GM18517 (cell line): ENCODE data around the gene LYPLA2.

Source experiments
- ATAC-seq: cut with Tn5 transposase; IDR thresholded peaks from one replicate; pipeline ENCODE4 v1.9.1; 2021; ENCODE audit warnings: mild to moderate bottlenecking, moderate library complexity; ENCODE audit not compliant: unreplicated experiment

LYPLA2 gene

DNA sequence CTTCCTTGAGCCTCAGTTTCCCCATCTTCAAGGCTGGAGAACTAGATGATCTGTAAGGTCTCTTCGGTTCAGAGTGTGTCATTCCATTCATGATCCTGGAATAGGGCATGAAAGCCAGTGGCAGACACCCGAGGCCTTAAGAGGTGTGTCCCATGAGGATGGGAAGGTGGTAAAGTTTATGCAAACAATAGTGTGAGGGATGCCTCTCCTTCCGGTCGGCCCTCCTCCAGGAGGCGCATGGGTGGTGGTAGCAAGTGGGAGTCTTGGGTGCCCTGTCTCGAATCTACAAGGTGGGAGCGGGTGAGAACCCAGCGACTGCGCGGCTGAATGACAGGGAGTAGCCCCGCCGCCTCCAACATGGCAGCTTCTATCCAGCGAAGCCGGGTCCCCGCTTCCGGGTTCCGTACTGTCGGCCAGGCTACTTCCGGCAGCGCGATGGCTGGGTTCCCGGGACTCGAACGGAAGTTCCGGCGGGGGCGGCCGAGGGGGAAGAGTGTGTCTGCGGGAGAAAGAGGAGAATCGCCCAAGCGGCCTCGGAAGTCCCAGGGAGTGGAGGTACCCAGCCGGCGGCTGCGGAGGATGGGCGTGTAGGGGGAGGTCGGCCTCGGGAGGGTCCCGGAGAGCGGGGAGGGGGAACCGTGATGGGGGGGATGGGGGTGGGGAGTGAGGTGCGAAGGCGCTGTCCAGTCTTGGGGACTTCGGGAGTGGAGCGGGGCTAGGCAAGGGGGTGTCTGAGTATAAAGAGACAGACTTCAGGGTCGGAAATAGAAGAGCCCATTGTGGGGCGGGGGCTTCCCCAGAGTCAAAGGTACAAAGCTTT lies at the start of gene LYPLA2:
TSS of gene LYPLA2 (plus strand) at position 450 of the 820 bp plus-strand sequence. CDS start 1,538 bp downstream, outside the sequence.
- ATAC-seq = peak; percentile 60

DNA sequence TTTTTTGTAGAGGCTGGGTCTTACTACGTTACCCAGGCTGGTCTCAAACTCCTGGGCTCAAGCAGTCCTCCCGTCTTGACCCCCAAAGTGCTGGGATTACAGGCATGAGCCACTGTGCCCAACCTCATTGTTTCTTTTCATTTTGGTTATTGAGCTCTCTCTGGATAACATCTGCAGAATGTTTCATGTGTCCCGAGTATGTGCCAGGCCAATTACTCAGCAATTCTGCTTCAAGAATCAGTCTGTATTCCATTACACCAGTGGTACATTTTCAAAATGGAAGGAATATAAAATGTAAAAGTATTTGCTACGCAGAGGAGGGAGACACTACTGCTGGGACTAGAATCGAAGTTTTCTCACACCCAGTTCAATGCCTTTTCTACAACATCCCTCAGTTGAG lies 49.3 kb upstream of the LYPLA2 start:
- ATAC-seq = no peak

DNA sequence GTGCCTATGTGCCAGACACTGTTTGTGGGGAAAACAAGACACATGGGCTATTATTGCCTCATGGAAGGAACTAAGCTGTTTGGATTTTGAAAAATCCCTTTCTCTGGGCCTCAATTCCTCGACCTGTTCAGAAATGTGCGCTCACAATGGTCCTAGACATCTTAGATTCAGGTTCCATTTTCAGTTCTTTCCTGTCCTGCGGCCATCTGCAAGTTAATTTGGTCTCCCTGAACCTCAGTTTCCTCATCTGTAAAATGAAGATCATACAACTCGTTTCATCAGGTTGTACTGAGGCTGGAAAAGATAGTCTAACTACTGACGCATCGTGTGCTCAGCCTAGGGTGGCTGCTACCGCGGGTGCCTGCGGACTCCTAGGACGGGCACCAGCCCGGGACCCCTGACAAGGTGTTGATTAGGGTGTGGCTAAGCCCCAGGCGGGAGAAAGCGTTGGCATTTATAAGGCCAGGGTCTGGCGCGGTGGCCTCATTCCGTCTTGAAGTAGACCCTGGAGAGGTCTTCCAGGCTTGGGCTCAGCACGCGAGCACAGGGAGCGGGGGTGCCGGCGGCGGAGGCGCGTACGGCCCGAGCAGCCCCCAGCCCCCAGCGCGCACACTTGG lies 48.2 kb upstream of the LYPLA2 start:
- ATAC-seq = no peak

DNA sequence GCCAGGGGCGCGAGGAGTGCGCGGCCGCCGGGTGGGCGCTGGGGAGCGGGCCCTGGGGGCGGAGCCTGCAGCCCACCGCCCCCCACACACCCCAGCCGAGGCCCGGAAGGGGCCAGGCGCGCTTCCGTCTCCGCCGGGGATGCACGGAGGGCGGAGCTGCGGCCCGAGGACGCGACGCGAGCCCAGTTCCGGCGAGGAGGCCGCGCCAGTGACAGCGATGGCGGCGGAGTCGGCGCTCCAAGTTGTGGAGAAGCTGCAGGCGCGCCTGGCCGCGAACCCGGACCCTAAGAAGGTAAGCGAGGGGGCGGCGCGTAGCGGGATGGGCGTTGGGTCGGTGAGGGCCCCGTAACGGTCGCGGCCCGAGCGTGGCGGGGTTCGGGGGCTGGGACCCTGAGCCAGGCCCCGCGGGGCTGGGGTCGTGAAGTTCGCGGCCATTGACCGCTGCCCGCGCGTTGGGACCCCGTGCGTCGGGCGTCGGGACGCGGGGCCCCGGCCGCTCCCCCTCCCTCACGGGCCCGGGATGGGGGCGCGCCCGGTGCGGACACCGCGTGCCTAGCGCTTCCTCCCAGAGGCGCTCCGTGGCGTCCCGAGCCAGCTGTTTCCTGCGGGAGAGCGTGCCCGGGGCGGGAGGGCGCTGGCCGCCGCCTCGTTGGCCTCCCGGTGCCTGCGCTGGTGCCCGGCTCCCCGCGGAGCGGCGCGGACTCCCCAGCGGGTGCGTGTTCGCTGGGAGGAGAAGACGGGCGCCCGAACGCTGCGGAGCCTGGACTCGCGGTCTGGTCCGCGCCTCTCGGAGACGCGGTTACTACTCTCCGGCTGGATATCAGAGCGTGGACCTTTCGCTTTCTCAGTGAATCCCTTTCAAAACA lies 47.4 kb upstream of the LYPLA2 start, which contains the start of gene ELOA:
TSS of gene ELOA (plus strand) at position 185 of the 866 bp plus-strand sequence. CDS start at position 218, 33 bp downstream.
- ATAC-seq = peak; percentile 63

DNA sequence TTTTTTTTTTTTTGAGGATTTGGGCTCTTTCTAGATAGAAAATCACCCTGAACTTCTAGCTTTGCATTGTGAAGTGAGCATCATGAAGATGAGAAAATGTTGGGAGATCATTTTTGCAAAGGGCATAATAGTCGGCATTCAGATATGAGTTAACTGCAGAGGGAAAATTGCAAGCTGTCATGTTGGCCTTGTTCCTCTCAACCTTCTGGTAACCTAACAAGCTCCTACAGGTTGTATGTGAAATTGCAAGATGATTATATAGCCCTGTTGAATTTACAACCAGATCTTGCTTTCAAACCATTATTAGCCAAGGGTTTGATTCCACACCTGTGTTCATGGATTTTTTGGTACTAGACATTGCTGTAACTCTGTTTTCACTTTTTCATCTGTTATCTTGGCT lies 45.4 kb upstream of the LYPLA2 start:
- no peak for ATAC-seq

DNA sequence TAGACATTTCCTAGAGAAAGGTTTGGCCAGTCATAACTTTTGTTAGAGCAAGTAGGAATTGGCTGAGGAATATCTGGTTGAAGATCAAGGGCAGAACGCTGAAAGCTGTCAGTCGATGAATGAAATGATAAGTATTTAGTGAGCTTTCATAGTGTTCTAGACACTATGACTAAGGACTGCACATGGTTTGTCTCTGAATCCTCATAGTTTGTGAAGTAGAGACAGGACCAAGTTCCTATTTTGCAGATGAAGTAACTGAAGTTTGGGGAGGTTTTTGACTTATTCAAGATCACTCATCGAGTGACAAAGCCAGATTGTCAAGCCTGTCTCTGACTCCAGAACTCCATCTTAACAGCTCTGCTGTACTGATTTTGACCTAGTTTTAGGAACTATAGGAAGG lies 42.9 kb upstream of the LYPLA2 start:
- ATAC-seq = no peak

DNA sequence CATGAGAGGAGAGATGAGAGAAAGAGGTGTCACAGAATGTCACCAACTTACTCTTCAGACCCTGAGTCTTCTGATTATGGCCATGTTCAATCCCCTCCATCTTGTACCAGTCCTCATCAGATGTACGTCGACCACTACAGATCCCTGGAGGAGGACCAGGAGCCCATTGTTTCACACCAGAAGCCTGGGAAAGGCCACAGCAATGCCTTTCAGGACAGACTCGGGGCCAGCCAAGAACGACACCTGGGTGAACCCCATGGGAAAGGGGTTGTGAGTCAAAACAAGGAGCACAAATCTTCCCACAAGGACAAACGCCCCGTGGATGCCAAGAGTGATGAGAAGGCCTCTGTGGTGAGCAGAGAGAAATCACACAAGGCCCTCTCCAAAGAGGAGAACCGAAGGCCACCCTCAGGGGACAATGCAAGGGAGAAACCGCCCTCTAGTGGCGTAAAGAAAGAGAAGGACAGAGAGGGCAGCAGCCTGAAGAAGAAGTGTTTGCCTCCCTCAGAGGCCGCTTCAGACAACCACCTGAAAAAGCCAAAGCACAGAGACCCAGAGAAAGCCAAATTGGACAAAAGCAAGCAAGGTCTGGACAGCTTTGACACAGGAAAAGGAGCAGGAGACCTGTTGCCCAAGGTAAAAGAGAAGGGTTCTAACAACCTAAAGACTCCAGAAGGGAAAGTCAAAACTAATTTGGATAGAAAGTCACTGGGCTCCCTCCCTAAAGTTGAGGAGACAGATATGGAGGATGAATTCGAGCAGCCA lies 39.7 kb upstream of the LYPLA2 start:
- no peak for ATAC-seq

DNA sequence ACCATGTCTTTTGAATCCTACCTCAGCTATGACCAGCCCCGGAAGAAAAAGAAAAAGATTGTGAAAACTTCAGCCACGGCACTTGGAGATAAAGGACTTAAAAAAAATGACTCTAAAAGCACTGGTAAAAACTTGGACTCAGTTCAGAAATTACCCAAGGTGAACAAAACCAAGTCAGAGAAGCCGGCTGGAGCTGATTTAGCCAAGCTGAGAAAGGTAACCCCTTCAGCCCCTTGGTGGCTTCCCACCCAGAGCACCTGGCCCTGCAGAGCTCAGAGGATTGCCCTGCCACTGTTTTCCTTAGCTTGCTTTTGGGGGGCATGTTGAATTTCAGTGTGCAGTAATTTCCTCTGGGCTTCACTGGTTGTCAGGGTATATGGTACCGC lies 39.1 kb upstream of the LYPLA2 start:
- no peak for ATAC-seq

DNA sequence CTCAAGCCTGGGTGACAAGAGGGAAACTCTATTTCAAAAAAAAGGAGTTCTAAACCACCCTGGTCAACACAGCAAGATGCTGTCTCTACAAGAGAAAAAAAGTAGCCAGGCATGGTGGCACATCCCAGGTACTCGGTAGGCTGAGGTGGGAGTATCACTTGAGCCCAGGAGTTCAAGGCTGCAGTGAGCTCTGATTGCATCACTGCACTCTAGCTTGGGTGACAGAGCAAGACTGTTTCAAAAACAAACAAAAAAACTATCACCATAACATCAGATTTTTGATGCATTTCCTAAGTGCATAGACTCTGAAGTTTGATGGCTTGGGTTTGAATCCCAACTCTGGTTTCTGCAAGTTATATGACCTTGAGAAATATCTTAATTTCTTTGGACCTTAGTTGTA lies 38.0 kb upstream of the LYPLA2 start:
- ATAC-seq = no peak

DNA sequence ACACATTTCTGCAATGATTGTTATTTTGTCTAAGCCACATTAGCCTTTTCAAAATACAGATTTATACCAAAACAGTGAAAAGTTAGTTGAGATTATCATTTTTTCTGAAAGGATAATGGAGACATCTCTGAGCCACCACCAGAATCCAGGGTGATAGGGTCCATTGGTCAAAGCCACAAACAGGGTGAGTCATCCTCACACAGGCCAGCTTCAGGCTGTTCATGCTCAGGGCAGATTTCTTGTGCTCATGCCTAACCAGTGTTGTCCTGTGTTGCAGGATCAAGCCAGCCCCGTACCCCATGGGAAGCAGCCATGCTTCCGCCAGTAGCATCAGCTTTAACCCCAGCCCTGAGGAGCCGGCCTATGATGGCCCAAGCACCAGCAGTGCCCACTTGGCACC lies 34.3 kb upstream of the LYPLA2 start:
- ATAC-seq = no peak

DNA sequence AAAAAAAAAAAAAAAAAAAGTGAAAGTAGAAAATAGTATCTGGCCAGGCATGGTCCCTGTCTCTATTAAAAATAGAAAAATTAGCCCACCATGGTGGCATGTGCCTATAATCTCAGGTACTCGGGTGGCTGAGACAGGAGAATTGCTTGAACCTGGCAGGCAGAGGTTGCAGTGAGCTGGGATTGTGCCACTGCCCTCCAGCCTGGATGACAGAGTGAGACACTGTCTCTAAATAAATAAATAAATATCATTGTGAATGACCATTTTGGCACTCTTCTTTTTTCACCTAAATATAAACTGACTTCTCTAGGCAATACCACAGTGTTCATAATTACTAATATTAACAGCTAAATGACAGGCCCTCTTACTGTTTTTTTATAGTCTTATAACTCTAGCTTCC lies 33.1 kb upstream of the LYPLA2 start:
- ATAC-seq = no peak

DNA sequence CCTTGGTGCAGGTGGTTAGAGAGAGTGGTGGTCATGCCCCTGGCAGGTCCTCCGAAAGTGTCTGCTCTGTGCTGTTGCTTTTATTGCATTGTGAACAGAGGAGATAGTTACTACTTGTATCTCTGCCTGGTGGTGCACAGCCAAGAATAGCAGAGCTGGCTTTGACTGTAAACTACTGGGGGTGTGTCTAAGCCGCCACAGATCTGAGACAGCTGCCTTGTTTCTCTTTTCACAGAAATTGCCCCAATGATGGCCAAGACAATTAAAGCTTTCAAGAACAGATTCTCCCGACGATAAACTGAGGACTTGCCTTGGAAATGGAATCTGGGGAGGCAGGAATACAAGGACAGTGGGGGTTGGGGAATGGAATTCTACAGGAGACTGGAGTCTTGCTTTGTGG lies 31.7 kb upstream of the LYPLA2 start:
- ATAC-seq = no peak

DNA sequence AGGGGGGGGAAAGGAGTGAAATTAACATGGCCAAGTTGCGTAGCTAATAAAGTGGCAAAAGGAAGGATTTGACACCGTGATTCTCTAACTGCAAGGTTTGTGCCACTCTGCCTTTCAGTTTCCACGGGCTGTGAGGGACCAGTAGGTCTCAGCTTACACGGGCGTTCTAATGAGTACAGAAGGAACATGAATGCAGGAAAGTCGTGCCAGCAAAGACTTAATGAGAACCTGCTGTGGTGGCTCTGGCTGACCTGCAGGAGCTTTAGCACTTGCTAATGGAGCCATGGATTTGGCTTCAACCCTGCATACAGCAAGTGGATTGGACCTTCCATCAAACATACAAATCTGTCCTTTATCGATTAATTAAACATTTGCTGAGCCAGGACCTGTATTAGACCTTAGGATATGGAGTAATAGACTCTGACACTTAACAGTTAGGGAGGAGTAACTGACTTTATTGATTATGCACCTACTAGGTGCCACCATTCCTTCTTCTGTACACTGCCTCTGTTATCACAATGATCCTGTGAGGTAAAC lies 27.8 kb upstream of the LYPLA2 start:
- no peak for ATAC-seq

DNA sequence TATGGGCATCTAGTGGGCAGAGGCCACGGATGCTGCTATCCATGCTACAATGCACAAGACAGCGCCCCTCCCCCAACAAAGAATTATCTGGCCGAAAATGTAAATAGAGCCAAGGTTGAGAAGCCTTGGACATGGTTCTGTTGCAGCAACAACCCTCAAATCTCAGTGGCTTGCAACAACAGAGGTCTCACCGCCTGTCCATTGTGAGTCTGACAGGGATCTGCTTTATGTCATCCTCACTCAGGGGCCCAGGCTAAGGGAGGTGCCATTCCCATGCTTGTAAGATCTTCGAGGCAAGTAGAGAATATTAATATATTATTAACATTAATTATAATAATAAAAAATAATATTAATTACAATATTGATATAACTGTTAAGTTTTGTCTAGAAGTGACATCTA lies 22.2 kb upstream of the LYPLA2 start:
- ATAC-seq = no peak

DNA sequence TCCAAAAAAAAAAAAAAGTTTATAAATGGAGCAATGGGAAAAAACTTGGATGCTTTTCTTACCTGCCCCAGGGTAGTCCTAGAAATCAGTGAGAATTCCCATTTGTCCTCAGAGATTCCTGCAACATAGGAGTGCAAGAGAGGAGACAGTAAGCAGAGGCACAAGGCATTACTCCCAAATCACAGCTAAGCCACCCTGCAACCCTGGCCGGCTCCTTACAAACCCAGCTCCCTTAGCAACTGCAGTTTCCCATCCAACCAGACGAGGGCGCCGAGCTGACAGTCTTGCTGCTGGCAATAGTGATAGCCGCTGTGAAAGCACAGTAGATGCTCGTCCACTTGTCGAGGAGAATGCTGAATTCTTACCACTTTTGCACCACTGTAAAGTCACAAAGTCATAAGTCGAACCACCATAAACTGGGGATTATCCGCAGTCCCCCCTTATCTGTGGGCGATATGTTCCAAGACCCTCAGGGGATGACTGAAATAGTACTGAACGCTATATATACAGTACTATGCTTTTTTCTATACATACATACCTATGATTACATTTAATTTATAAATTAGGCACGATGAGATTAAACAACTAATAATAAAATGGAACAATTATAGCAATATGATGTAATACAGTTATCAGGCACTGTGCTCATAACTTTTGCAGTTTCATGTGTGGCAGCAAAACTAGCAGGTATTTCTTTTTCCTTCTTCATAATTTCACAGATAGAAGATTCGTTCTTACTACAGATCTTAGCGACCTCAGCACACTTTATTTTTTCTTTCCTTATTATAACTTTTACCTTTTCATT lies 18.7 kb upstream of the LYPLA2 start:
- ATAC-seq = peak; percentile 60

DNA sequence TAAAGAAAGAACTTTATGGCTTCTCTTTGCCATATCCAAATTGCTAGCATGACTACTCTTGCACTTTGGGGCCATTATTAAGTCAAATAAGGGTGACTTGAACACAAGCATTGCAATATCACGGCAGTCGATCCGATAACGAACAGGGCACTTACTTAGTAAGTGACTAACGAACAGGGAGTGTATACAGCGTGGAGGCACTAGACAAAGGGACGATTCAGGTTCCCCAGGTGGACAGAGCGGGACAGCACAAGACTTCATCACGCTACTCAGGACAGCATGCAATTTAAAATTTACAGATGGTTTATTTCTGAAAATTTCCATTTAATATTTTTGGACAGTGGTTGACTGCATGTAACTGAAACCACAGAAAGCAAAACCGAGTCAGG lies 18.1 kb upstream of the LYPLA2 start:
- ATAC-seq = no peak

DNA sequence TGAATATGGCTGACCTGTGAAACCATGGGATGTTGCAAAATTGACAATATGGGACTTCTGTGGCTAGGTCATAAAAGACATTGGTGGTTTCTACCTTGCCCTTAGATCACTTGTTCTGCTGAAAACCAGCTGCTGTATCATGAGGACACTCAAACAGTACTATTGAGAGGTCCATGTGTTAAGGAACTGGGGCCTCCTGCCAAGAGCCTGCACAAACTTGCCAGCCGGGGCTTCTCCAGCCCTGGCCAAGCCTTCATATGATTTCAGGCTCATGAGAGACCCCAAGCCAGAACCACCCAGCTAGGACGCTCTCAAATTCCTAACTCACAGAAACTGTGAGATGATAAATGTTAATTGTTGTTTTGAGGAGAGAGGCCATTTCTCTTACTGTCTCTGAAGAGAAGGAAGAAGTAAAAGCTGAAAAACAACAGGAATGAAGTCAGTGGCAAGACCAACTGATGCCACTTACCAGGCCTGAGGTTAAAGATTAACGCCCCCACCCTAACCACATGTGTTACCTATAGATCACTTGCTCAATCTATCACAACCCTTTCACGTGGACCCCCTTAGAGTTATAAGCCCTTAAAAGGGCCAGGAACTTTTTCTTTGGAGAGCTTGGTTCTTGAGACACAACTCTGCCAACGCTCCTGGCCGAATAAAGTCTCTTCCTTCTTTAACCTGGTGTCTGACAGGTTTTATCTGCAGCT lies 16.6 kb upstream of the LYPLA2 start:
- ATAC-seq = no peak

DNA sequence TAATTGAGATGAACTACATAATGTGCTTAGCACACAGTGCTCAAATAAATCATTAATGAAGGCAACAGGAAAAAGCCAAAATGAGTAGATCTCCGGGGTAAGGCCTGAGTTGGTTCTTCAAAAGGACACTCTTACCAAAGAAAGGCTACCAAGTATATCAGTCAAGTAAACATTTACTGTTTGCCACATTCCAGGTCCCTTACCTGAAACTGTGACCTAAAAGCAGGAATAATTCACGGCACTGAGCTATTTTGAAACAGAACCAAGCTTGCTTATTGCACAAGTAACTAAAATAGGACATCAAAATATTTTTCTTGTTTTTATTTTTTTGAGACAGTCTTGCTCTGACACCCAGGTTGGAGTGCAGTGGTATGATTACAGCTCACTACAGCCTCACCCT lies 14.7 kb upstream of the LYPLA2 start:
- ATAC-seq = no peak
